NCI-H146 treated with DMSO at 0.1 percent for 48 hours (cell line): Measurements from ENCODE around the gene PLA2G4A.
"Not testable (repeated sequence)": the region's sequence is repeated elsewhere in the genome, so short reads cannot be mapped to it uniquely, and the experiment has no call there.

Experiments used
- DNase-seq: peaks from one replicate; lab custom pipeline; 2025; ENCODE audit not compliant: unreplicated experiment; lab: John Stamatoyannopoulos, UW

PLA2G4A gene

DNA sequence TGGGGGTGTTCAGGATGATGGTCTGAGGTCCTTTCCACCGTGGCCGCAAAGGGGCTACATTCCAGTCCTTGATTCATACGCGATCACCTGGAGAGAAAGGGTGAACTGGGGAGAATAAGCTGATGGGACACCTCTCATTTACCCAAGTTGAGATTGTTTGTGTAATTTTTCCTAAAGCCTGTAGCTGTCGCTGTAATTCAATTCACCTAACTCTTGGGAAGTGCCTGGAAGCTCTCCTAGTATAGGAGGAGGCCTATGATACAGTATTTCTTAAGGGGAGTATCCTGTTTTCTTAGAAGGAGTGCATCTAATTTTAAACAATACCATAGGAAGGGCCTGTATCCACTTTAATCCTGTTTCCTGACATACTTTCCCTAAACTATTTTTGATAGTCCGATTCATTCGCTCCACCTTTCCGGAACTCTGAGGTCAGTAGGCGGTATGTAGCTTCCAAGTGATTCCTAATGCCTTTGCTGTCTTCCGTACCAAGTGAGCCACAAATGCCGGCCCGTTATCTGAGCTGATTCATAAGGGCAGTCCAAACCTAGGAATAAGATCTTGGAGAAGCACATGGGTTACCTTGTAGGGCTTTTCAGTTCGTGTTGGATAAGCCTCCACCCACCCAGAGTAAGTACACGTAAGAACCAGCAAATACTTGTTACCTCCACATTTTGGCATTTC, 88.5 kb downstream of the PLA2G4A start:
- not testable (repeated sequence) for DNase-seq

DNA sequence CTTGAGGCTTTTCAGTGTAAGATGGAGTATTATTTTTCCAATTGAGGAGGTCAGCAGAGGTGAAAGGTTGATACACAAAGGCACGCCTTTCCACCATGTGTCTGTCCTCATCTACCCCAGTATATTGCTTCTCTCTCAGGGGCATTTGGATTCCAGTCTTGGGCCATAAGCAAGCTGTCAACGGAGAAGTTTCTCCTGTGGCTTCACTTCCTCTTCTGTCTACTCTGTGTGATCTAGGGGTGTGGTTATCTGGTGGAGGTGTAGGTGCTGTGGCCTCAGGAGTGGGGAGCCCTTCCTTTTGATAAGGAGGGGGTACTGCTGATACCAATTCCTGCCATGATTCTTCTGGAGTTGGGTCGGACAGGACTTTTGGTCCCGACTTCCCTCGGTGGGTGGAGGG, 92.6 kb downstream of the PLA2G4A start:
- DNase-seq = not testable (repeated sequence)

GRCh38 chr1:186922814-186923213, 94.1 kb downstream of the PLA2G4A start:
- DNase-seq = not testable (repeated sequence)

GRCh38 chr1:186923486-186923885, 94.7 kb downstream of the PLA2G4A start:
- DNase-seq = no peak

- DNase-seq = no peak
These were observed 97.3 kb downstream of the PLA2G4A start for GRCh38 chr1:186925881-186926669.

DNA sequence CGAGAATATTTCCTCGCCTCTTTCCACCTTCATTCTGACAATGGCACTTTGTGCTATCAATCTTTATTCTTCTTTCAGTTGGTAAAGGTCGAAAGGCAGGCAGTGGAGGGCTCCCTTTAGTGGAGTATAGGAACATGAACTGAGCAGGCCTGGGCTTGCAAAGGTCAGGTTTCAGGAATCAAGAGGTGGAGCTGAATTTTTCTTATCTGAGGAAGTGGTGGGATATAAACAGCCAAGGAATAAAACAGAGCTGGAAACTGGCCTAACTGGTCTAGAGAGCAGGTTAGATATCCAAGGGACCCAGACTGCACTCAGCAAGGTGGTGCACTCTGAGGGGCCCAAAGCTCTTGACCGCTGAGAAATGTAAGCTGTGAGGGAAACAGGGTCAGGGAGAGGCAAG, 99.1 kb downstream of the PLA2G4A start:
- DNase-seq = no peak

DNA sequence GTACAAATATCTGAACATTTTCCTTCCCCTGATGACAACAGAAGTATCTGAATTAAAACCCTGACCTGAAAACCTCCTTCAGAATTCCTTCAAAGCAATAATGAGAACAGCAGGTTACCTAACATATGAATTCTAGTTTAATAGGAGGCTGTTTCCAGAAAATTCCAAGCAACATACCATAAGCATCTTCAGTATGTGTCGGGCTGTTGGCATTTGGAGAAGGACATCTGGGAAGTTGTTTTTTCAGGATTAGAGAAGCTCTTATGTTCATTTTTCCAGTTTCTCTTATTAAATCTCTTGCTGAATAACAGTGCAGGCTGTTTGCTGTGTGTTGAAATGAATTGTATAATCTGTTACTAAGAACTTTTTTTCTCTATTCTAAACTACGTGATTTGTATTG, 101.5 kb downstream of the PLA2G4A start:
- no peak for DNase-seq

- no peak for DNase-seq
These were observed 108.4 kb downstream of the PLA2G4A start for GRCh38 chr1:186937016-186937670.

DNA sequence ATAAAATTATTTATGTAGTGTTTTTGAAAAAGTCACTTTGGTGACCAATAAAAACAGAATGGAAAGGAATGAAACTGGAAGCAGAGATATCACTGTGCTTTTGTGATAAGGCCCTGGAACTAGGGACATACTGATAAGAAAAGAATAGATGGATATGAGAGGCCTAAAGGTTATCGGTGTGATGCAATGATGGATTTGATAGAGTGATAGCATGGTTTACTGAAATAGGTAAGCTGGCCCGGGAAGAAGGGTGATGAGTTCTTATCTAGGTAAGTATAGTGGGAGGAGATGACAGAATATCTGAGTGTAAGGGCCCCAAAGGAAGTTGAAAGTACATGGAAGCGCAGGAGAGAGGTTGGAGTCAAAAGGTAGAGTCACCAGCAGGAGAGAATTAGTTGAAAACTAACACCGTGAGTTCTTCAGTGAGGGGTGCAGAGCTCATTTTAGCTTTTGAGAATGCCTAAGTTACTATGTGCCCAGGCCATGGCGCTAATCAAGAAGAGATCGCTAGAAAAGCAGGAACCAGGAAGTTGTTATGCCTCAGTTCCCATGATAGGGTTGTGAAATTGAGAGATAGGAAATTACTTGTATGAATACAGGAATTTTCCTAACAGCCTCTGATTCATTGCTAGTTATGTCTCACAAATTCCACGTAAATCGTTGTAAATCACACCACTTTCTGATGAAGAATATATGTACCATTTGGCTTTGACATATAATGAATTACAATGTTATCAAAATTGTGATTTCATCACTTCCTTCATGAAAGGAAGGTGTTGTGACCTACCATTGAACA, 115.3 kb downstream of the PLA2G4A start:
- no peak for DNase-seq

DNA sequence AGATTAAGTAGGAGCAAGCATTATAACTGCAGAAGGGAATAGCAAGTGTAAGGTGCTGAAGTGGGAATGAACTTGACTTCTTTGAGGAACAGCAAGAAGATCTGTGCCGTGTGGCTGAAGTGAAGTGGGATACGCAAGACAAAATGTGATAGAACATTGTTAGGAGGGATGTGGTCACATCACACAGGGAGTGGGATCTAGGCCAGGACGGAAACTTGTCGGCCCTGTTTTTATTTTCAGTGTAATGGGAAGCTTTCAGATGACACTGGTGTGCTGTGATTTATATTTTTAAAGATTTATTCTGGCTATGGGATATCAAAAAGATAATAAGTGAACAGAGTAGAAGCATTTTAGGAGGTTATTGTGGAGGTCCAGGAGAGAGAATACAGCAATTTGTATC, 116.4 kb downstream of the PLA2G4A start:
- DNase-seq = no peak

GRCh38 chr1:186948535-186948934, 119.8 kb downstream of the PLA2G4A start:
- no peak for DNase-seq

DNA sequence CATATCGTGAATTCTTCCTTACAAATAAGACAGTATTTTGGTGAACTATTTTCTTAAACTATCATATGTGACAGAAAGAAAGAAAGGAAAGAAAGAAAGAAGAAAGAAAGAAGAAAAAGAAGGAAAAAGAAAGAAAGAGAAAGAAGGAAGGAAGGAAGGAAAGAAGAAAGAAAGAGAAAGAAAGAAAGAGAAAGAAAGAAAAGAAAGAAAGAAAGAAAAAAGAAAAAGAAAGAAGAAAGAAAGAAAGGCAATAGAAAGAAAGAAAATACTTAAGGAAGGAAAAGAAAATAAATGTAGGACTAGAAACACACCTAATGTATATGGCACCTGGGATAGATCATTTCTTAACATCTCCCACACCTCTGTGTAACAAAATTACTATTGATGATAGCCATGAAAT, 120.4 kb downstream of the PLA2G4A start:
- no peak for DNase-seq

DNA sequence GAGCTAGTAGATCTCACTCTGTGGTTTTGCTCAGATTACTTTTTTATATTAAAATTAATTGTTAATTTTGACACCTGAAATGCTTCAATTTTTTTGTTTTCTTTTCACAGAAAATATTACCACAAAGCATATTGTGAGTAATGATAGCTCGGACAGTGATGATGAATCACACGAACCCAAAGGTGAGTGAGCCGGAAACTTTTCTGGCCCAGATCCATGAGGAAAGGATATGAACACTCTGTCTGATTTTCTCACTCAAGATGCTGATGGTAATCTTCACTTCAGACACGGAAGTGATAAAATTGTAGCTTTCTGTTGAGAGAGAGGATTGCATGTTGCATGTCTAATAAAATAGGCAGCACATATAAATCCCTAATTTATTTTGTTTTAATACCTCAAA, 121.8 kb downstream of the PLA2G4A start:
- no peak for DNase-seq

- DNase-seq = no peak
These were observed 125.1 kb downstream of the PLA2G4A start for GRCh38 chr1:186953876-186954275.

DNA sequence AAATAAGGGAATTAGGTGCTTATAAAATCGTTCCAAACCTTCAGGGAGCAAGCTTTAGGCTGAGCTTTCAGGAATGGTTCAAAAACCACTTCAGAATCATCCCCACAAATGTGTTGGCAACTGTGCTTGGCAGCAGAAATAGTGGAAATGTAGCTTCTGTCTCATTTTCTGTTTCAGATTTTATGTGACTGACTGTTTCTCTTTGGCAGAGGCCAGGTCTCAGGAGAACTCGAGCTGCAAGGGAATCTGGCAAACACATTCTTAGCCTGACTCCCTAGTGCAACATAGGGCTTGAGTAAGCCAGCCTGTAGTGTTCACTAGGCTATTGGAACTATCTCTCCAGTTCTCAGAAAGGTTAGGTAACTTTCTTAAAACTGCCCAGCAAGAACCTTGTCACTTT, 128.6 kb downstream of the PLA2G4A start:
- DNase-seq = no peak

- no peak for DNase-seq
These were observed 129.8 kb downstream of the PLA2G4A start for GRCh38 chr1:186958520-186958919.

DNA sequence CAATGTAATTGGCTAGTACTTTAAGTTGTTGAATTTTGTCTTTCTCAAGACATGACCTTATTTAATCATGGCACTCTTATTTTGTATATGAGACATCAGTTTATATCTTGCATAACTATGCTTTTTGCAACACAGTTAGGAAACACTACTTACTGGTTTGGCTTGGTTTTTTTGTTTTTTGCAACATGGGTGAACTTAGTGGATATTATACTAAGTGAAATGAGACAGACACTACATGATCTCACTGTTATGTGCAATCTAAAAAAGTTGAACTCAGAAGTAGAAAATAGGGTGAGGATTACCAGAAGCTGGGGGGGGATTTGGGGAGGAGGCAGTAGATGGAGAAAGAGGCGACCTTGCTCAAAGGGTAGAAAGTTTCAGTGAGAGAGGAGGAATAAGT, 132.1 kb downstream of the PLA2G4A start:
- no peak for DNase-seq

DNA sequence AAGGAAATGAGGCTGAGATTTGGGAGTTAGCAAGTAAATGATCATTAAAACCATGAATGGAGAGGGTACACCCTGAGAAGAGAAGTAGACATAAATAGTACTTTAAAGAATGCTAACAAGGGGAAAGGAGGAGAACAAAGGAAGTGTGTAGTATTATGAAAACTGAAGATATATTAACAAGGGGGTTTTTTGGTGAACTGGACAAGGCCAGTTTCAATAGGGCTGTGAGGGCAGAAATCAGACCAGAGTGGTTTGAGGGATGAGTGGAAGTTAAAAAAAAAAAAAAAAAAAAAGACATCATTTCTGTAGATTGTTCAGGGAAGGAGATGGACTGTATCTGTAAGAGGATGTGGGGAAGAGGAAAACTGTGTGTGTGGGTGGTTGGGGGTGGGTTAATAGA, 137.1 kb downstream of the PLA2G4A start:
- DNase-seq = no peak

GRCh38 chr1:186966456-186966855, 137.7 kb downstream of the PLA2G4A start:
- DNase-seq = no peak

GRCh38 chr1:186967656-186968394, 139.1 kb downstream of the PLA2G4A start:
- DNase-seq = no peak

- no peak for DNase-seq
These were observed 146.0 kb downstream of the PLA2G4A start for GRCh38 chr1:186974774-186975181.
